Measurements from ENCODE around the gene TPPP2.

DNA sequence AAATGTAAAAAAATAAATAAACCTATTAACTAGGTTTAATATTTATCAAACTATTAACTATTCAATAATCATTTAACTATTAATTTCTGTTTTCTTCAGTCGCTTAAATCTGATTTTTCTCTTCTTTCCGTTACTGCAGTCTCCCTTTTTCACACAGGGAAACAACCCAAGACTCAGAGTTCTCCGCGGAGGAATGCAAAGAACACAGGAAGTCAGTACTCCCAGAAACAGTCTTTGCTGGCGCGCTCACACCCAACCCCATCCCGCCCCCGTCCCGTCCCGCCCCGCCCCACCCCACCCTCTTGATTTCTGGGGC is 40.6 kb upstream of the TPPP2 start:
- TF ChIP-seq POLR2A (IDR thresholded peaks at IDR 0.05): no peak
- TF ChIP-seq, protein P1, sequence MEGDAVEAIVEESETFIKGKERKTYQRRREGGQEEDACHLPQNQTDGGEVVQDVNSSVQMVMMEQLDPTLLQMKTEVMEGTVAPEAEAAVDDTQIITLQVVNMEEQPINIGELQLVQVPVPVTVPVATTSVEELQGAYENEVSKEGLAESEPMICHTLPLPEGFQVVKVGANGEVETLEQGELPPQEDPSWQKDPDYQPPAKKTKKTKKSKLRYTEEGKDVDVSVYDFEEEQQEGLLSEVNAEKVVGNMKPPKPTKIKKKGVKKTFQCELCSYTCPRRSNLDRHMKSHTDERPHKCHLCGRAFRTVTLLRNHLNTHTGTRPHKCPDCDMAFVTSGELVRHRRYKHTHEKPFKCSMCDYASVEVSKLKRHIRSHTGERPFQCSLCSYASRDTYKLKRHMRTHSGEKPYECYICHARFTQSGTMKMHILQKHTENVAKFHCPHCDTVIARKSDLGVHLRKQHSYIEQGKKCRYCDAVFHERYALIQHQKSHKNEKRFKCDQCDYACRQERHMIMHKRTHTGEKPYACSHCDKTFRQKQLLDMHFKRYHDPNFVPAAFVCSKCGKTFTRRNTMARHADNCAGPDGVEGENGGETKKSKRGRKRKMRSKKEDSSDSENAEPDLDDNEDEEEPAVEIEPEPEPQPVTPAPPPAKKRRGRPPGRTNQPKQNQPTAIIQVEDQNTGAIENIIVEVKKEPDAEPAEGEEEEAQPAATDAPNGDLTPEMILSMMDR (IDR thresholded peaks at IDR 0.05): no peak
- TF ChIP-seq EP300 (IDR thresholded peaks at IDR 0.05): no peak

Measured in gastroesophageal sphincter (tissue), 3 donors.